T-helper 2 cell treated with Interferon-gamma antibody and Interleukin-4, amounts not matched to agents 100 ng/mL and 5 ng/mL, for 36 hours (primary cell): ENCODE results near the gene PIK3R1. TPM values are rescaled to one million over a fixed set of nuclear protein-coding genes. Genes with fewer than 3 reads are reported as not detected.

Experiments used
- intact Hi-C: fragments of 100-400 bp; cut with micrococcal nuclease; formaldehyde crosslinking; loops from one replicate; pipeline ENCODE4 v1.15.1; 2023
- total RNA-seq: library from RNA; stranded (reverse); gene quantifications from 2 replicates; pipeline ENCODE4 v1.2.3, GENCODE V29; 2022

Gene PIK3R1
- total RNA-seq, 1 donor from 2014 or later = 71.2 TPM

- intact Hi-C loops = no loop called here
Measured at GRCh38 chr5:68225188-68225910, 9.8 kb downstream of the PIK3R1 start.

DNA sequence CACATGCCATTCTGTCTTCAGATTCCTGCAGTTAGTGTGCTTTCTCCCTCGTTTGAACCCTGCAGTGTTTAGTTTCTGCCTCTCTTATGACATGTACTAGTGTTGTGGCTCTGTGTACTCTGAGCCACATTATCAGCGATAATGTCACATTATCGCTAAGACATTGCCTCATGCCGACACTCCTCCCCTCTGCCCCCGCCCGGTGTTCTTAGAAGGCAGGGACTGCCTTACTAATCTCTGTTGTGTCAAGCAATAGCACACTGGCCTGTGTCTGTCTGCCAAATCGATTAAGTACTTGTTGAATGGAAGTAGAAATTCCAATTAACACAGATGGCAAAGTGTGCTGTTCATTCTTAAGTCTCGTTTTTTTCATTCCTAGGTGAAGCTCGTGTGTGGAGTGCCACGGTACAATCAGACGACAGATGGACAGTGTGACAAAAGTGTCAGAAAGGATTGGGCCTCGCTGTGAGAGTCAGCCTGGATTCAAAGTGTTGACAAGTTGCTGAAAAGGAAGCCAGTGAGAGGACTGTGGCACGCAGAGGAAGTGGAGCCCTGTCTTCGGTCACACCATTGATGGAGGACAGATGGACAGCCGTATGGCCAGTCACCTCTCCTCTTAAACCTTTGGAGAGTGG lies 10.5 kb downstream of the PIK3R1 start:
- intact Hi-C loops = no loop called here

- intact Hi-C loops = no loop called here
Measured at GRCh38 chr5:68226546-68227073, 11.1 kb downstream of the PIK3R1 start.

DNA sequence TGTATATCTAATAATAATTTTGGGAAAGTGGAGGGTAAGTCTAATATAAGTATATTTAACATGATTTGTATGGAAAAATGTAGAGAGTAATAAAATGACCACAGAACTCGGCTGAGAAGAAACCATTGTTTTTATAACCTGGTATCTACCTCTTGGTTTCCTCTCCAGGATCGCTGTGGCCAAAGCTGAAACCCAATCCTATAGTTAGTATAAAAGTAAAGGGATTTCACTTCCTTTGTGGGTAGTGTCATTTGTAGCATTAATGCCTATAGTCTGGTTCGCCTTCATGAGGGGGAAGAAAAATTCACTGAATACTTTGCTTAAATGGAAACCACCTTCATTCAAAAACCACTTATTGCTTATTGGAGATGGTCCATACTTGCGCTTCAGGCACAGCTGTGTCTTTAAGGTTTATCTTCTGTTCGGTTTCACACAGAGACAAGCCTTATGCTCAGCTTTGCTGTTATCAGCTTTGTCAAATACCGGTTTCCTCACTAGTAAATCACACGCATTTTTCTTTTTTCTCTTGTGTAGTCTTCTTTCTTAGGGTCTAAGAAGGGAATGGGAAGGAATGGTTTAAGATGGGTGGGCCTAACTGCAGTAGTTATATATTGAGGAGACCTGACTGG lies 12.1 kb downstream of the PIK3R1 start:
- intact Hi-C loops = no loop called here

- intact Hi-C loops = no loop called here
Measured at GRCh38 chr5:68229416-68229815, 13.9 kb downstream of the PIK3R1 start.

DNA sequence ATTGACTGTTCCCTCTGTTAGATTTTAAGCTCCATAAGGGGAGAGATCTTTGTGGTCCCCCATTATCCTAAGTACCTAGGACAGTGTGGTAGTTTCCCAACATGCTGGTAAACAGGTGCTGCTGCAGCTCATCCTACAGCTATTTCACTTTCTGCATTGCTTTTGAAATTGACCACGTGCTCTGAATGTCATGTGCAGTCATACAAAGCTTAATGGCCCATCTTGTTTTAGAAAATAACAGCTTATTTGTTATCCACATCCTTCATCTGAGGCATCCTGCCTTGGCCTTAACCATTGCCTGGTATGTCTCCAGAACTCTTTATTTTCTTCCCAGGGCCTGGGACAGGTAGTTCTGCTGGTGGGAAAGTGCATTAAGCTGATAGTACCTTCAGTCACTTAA lies 14.7 kb downstream of the PIK3R1 start:
- intact Hi-C loops = no loop called here

- intact Hi-C loops = no loop called here
Measured at GRCh38 chr5:68231414-68232076, 16.0 kb downstream of the PIK3R1 start.

GRCh38 chr5:68232277-68232676 lies 16.7 kb downstream of the PIK3R1 start:
- intact Hi-C loops = no loop called here

GRCh38 chr5:68233075-68233474 lies 17.5 kb downstream of the PIK3R1 start:
- intact Hi-C loops = no loop called here

DNA sequence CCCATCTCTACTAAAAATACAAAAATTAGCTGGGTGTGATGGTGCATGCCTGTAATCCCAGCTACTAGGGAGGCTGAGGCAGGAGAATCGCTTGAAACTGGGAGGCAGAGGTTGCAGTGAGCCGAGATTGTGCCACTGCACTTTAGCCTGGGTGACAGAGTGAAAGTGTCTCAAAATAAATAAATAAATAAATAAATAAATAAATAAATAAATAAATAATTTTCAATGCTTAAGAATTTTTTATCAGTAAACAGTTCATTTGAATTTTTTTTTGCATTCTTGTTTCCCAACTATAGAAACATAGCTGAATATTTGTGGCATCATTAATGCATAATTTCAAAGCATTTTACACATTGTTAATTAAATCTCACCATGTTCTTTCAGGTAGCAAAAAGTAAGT lies 19.7 kb downstream of the PIK3R1 start:
- intact Hi-C loops = loop anchor here (5.0 kb wide), 1 partner anchor 42 kb away; no protein-coding TSS in a partner anchor

GRCh38 chr5:68237715-68238114 lies 22.2 kb downstream of the PIK3R1 start:
- intact Hi-C loops = loop anchor here (2.0 to 5.0 kb wide), 2 partner anchors 17 to 40 kb away; no protein-coding TSS in a partner anchor

DNA sequence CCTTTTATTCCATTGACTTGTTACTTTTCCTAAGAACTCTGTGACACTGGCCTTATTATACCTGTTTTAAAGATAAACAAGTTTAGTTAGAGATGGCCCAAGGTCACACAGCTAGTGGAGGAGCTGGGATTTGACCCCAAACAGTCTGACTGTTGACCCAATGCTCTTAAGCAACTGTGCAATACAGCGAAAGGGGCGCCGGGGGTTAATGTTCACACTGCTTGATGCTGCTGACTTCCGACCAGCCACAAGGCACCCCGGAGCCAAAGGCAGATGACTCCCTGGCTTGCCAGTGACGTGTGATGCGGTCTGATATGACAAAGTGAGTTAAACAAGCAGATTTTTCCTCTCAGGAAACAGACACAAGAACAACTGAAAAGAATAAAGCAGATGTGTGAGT lies 23.9 kb downstream of the PIK3R1 start:
- intact Hi-C loops = loop anchor here (1.0 to 5.0 kb wide), 3 partner anchors 15 to 38 kb away; no protein-coding TSS in a partner anchor

DNA sequence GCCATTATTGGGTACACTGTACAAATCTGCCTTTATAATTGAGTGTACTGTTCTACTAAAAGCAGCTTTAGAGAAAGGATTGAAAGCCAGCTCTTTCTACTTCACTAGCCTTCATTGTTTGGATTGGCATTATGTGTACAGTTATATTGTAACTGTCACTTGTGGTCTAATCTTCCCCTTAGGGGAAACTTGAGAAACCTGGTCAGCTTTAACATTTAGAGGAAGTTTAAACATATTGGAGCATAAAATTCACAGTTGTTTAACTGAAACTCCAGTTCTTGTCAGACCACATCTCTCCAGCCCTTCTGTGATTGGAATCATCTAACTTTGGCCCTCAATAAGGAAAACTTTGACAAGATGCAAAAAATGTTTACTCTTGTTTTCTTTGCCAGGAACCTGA lies 24.6 kb downstream of the PIK3R1 start:
- intact Hi-C loops = loop anchor here (10.0 kb wide), 1 partner anchor 1235 kb away; no protein-coding TSS in a partner anchor

- intact Hi-C loops = loop anchor here (10.0 kb wide), 1 partner anchor 1236 kb away; no protein-coding TSS in a partner anchor
Measured at GRCh38 chr5:68240771-68241170, 25.2 kb downstream of the PIK3R1 start.

- intact Hi-C loops = loop anchor here (10.0 kb wide), 1 partner anchor 1238 kb away; no protein-coding TSS in a partner anchor
Measured at GRCh38 chr5:68242743-68243142, 27.2 kb downstream of the PIK3R1 start.

GRCh38 chr5:68243251-68243650 lies 27.7 kb downstream of the PIK3R1 start:
- intact Hi-C loops = loop anchor here (10.0 kb wide), 1 partner anchor 1238 kb away; no protein-coding TSS in a partner anchor

DNA sequence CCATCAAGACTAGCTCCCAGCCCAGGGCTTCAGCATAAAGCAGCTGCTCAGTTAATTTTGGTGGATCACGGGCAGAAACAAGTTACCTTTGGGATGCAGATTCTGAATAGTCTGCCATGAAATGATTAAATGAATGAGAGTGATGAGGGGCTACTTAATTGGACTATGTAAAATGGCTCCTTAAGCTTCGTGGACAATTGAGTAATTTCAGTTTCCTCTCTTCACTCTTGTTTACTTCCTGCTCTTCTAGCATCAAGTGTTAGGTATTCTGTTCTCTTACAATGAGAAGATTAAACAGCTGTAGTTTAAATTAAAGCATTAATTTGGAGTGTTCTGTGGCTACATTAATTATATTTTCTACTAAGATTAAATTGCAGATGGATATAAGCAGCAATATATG lies 28.1 kb downstream of the PIK3R1 start:
- intact Hi-C loops = loop anchor here (10.0 kb wide), 1 partner anchor 1239 kb away; no protein-coding TSS in a partner anchor

GRCh38 chr5:68245319-68245718 lies 29.8 kb downstream of the PIK3R1 start:
- intact Hi-C loops = loop anchor here (10.0 kb wide), 1 partner anchor 1241 kb away; no protein-coding TSS in a partner anchor

- intact Hi-C loops = loop anchor here (10.0 kb wide), 1 partner anchor 1242 kb away; no protein-coding TSS in a partner anchor
Measured at GRCh38 chr5:68246802-68247201, 31.2 kb downstream of the PIK3R1 start.

DNA sequence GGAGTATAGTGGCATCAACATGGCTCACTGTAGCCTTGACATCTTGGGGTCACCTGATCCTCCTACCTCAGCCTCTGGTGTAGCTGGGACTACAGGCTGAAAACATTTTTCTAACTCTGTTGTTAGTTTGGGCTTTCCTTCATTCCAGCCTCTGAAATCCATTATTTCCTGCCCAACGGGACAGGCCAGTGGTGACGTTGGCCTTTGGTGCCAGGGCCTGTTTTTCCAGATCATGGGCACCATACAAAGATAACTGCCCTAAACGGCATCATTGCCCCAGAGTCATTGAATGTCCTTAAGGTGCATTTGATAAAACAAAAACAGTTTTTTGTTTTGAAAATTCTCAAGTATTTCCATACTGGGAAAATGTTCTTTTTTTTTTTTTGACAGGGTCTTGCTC lies 32.1 kb downstream of the PIK3R1 start:
- intact Hi-C loops = loop anchor here (10.0 kb wide), 1 partner anchor 1243 kb away; no protein-coding TSS in a partner anchor

DNA sequence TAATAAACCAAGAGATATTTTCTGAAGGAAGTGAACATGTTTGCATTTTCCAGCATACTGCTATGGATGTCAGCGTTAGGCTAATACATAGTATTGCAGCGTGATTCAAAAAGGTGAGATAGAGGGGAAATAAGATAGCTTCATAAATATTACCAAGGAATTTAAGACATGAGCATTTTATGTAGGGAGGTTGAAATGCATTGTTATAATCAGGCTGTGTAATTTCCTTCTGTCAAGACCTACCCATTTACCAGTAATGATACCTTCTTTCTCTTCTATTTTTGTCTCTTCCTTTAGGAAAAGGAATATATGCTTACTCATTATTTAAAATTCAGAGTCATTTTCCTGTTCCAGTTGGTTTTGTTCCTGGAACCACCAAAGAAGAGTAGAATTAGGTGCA lies 33.3 kb downstream of the PIK3R1 start:
- intact Hi-C loops = loop anchor here (10.0 kb wide), 1 partner anchor 1244 kb away; no protein-coding TSS in a partner anchor
